Measurements from ENCODE around the gene HOMEZ. TPM values are rescaled to one million over a fixed set of nuclear protein-coding genes. Genes with fewer than 3 reads are reported as not detected.

The HOMEZ gene
- total and polyA plus RNA-seq, 2 of the 8 experiments (the other 6 are each of a cell fraction or from before 2014, with no cell fraction given), result 9.1 to 15.9 TPM

DNA sequence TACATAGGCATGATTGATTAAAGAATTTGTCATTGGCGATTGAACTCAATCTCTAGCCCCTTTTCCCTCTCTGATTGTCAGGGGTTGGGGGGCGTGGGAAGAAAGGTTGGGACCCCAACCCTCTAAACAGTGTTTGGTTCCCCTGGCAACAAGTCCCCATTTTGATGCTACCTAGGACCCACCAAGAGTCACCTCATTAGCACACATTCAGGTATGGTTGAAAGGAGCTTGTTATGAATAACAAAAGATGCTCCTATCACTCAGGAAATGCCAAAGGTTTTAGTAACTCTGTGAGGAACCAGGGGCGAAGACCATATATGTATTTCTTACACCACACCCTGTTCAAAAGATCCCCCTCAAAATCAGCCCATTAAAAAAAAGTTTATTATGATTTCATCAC lies 33.9 kb downstream of the HOMEZ start:
- peak overlapping the region in 3 of 4 experiments; percentile 15 to 46 (median 20); a peak in 5 of 8 replicates for H3K4me3 ChIP-seq (ENCODE audit: extremely low read depth in 1 of 4, insufficient read depth in 2 of 4, low read depth in 3 of 4, low read length in 4 of 4)
- H3K4me1 ChIP-seq (replicated peaks in 1 of 4; ENCODE audit: control insufficient read depth in 3 of 4, insufficient read depth in 4 of 4, low read length in 3 of 4), result peaks cover 9 to 22% (median 13%) of the 10 kb centered on the region in 4 experiments; a peak in 5 of 7 replicates
- no peak overlapping the region for H2AFZ ChIP-seq (ENCODE audit: low read length)
- peak; percentile 86 for FAIRE-seq
- ChIA-PET POLR2A (ENCODE audit: partially characterized antibody) (interaction anchor here (0.9 to 2.9 kb wide), 12 partner anchors 8 to 157 kb away, joined by 3 to 19 read pairs (median 4); partner anchors contain the start of genes ACIN1, C14orf119, HOMEZ and PABPN1), CTCF (ENCODE audit: partially characterized antibody) (interaction anchor here (0.7 kb wide), 1 partner anchor 93 kb away, joined by 3 read pairs; no protein-coding TSS in a partner anchor)
- no peak overlapping the region for H3K14ac ChIP-seq (ENCODE audit: insufficient read length)
- H2BK5ac ChIP-seq (ENCODE audit: low read depth, low read length), result peak overlapping the region; percentile 100
- H3K36me3 ChIP-seq (ENCODE audit: control insufficient read depth in 2 of 4, insufficient read depth in 4 of 4, low read length in 3 of 4), result no peaks in the 10 kb centered on the region
- peak overlapping the region; percentile 79 for H3K4ac ChIP-seq (replicated peaks; ENCODE audit: insufficient read length, low read depth, low read length)
- peak overlapping the region; percentile 91 for H2BK120ac ChIP-seq (replicated peaks; ENCODE audit: low read depth, low read length)
- peak overlapping the region; percentile 60 to 96 for H3K4me2 ChIP-seq (ENCODE audit: insufficient read depth in 1 of 2, low read depth in 2 of 2, low read length in 2 of 2)
- peak overlapping the region; percentile 98 for H3K18ac ChIP-seq (ENCODE audit: extremely low read depth, low read length)
- peak overlapping the region; percentile 3 for H4K91ac ChIP-seq (replicated peaks; ENCODE audit: insufficient read length, low read length)
- no peaks in the 10 kb centered on the region for H3K27me3 ChIP-seq (replicated peaks in 1 of 4; ENCODE audit: control insufficient read depth in 3 of 4, extremely low read depth in 1 of 4, insufficient read depth in 3 of 4, low read length in 3 of 4)
- peak overlapping the region; percentile 99 for H2AK5ac ChIP-seq (ENCODE audit: low read depth, low read length)
- H3K23me2 ChIP-seq (ENCODE audit: low read depth, low read length), result peaks cover 4% of the 10 kb centered on the region; the same call in 1 of the 2 replicates
- H3K9ac ChIP-seq (replicated peaks in 1 of 4; ENCODE audit: extremely low read depth in 1 of 4, low read depth in 3 of 4, low read length in 3 of 4), result peak overlapping the region in 1 of 4 experiments; percentile 32; a peak in 1 of 7 replicates
- H3K56ac ChIP-seq (replicated peaks; ENCODE audit: insufficient read length, low read depth, low read length), result no peak overlapping the region
- no peak overlapping the region for H2BK15ac ChIP-seq (ENCODE audit: low read length)
- no peak overlapping the region for H4K8ac ChIP-seq (ENCODE audit: extremely low read depth, insufficient read depth, low read length)
- 10% methylated on average over 3 of the region's 3 CpGs; no CpG with 5 or more reads in 1 of the 2 experiments for WGBS, 2 experiments (ENCODE audit: extremely low coverage in 1 of 2, insufficient coverage in 1 of 2, insufficient read length in 1 of 2, insufficient replicate concordance in 2 of 2, low coverage in 1 of 2, low lambda C conversion rate in 2 of 2, missing lambda C conversion rate in 1 of 2)
- H2BK12ac ChIP-seq (ENCODE audit: low read depth, low read length), result peak overlapping the region; percentile 99
- no peaks in the 10 kb centered on the region for H3K79me1 ChIP-seq (ENCODE audit: low read depth, low read length)
- no peaks in the 10 kb centered on the region for H4K20me1 ChIP-seq (replicated peaks in 1 of 2; ENCODE audit: control insufficient read depth in 1 of 2, insufficient read depth in 2 of 2, low read length in 2 of 2)
- H3K9me3 ChIP-seq (ENCODE audit: insufficient read depth in 2 of 2, low read depth in 1 of 2, low read length in 1 of 2), result no peaks in the 10 kb centered on the region
- H4K5ac ChIP-seq (ENCODE audit: insufficient read length, low read depth, low read length), result peak overlapping the region; percentile 32
- DNase-seq (ENCODE audit: low read depth in 1 of 2, low spot score in 2 of 2), result peak in 1 of 2 experiments; percentile 36
- peak overlapping the region; percentile 98 for H2BK20ac ChIP-seq (ENCODE audit: low read length)
- no peak overlapping the region for H3K23ac ChIP-seq (ENCODE audit: insufficient read length)
- H3K79me2 ChIP-seq (ENCODE audit: control insufficient read depth in 1 of 2, insufficient read depth in 2 of 2, low read length in 2 of 2), result no peaks in the 10 kb centered on the region
- H3K27ac ChIP-seq (ENCODE audit: low read depth, low read length), result peak overlapping the region; percentile 89
- TF ChIP-seq JUND (IDR thresholded peaks at IDR 0.05; ENCODE audit: low read length) (peak; percentile 52; the same call in 1 of the 2 replicates), CTBP2 (IDR thresholded peaks at IDR 0.05; ENCODE audit: borderline replicate concordance, insufficient read depth, insufficient read length, low read length) (no peak), ASH2L (IDR thresholded peaks at IDR 0.05; ENCODE audit: low read length) (peak; percentile 6), SP1 (IDR thresholded peaks at IDR 0.05; ENCODE audit: low read depth, low read length) (peak; percentile 43; the same call in 1 of the 2 replicates), EP300 (IDR thresholded peaks at IDR 0.05; ENCODE audit: borderline replicate concordance in 1 of 2, low read depth in 2 of 2, low read length in 2 of 2) (peak in 1 of 2 experiments; percentile 64; a peak in 1 of 3 replicates)
- TF ChIP-seq, protein P1, sequence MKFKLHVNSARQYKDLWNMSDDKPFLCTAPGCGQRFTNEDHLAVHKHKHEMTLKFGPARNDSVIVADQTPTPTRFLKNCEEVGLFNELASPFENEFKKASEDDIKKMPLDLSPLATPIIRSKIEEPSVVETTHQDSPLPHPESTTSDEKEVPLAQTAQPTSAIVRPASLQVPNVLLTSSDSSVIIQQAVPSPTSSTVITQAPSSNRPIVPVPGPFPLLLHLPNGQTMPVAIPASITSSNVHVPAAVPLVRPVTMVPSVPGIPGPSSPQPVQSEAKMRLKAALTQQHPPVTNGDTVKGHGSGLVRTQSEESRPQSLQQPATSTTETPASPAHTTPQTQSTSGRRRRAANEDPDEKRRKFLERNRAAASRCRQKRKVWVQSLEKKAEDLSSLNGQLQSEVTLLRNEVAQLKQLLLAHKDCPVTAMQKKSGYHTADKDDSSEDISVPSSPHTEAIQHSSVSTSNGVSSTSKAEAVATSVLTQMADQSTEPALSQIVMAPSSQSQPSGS (IDR thresholded peaks at IDR 0.05; ENCODE audit: low read length), result peak; percentile 67

Data from H1 (cell line).